ENCODE data around the gene NFATC3. TPM values are rescaled to one million over a fixed set of nuclear protein-coding genes. Genes with fewer than 3 reads are reported as not detected.

The NFATC3 gene
- polyA plus RNA-seq, 1 experiment, result 16.7 TPM

DNA sequence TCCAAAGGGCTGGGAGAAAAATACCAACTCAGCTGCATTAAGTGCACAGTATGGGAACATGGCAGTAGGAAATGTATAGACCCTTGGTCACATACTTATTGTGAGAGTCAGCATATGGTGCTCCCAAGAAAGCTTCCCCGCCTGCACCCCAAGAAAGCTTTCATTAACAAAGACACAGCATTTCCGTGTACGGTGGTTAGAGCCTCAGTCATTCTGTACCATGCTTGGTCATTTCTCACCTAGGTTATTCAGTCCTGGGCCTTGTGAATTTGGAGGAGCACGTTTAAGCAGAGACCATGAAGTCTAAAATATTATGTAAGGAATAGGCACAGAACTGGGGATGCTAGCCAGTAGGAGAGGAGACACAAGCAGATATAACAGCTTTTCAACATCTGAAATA lies 94.7 kb downstream of the NFATC3 start:
- ChIA-PET POLR2A (no interaction called here), CTCF (interaction anchor here (0.6 kb wide), 1 partner anchor 87 kb away, joined by 3 read pairs; no protein-coding TSS in a partner anchor)
- Histone ChIP-seq H3K27me3 (ENCODE audit: control insufficient read depth, insufficient read depth, low read length) (no peaks in the 10 kb centered on the region), H3K27ac (ENCODE audit: low read depth, low read length) (no peak overlapping the region), H3K9me3 (ENCODE audit: control insufficient read depth, insufficient read depth, low read length) (no peaks in the 10 kb centered on the region), H3K4me3 (ENCODE audit: low read depth, low read length) (no peak overlapping the region)
- no peak for DNase-seq (ENCODE audit: low read depth, low spot score)
- TF ChIP-seq, protein P1, sequence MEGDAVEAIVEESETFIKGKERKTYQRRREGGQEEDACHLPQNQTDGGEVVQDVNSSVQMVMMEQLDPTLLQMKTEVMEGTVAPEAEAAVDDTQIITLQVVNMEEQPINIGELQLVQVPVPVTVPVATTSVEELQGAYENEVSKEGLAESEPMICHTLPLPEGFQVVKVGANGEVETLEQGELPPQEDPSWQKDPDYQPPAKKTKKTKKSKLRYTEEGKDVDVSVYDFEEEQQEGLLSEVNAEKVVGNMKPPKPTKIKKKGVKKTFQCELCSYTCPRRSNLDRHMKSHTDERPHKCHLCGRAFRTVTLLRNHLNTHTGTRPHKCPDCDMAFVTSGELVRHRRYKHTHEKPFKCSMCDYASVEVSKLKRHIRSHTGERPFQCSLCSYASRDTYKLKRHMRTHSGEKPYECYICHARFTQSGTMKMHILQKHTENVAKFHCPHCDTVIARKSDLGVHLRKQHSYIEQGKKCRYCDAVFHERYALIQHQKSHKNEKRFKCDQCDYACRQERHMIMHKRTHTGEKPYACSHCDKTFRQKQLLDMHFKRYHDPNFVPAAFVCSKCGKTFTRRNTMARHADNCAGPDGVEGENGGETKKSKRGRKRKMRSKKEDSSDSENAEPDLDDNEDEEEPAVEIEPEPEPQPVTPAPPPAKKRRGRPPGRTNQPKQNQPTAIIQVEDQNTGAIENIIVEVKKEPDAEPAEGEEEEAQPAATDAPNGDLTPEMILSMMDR (IDR thresholded peaks at IDR 0.05; ENCODE audit: low read depth, low read length), result no peak

DNA sequence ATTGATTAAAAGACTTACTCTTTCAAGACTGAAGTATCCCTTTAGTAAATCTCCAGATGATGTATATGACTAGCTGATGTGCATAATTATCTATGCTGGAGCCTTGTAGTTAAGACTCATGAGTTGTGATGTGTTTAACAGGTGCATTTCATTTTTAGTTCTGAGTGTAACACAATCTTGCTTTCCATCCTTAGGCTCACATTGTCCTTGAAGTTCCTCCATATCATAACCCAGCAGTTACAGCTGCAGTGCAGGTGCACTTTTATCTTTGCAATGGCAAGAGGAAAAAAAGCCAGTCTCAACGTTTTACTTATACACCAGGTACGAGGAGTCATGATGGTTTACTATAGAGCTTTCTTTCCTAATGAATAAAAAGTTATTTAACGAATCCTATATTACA lies 97.9 kb downstream of the NFATC3 start:
- Histone ChIP-seq H3K27ac (ENCODE audit: low read depth, low read length) (no peak overlapping the region), H3K4me3 (ENCODE audit: low read depth, low read length) (no peak overlapping the region), H3K9me3 (ENCODE audit: control insufficient read depth, insufficient read depth, low read length) (no peaks in the 10 kb centered on the region; the same call in 1 of the 2 replicates), H3K27me3 (ENCODE audit: control insufficient read depth, insufficient read depth, low read length) (no peaks in the 10 kb centered on the region)
- POLR2A ChIA-PET, result interaction anchor here (1.1 kb wide), 1 partner anchor 19 kb away, joined by 3 read pairs; no protein-coding TSS in a partner anchor
- TF ChIP-seq, protein P1 (IDR thresholded peaks at IDR 0.05; ENCODE audit: low read depth, low read length), result no peak
- CTCF ChIA-PET, result interaction anchor here (1.3 kb wide), 1 partner anchor 89 kb away, joined by 4 read pairs; no protein-coding TSS in a partner anchor
- no peak for DNase-seq (ENCODE audit: low read depth, low spot score)

DNA sequence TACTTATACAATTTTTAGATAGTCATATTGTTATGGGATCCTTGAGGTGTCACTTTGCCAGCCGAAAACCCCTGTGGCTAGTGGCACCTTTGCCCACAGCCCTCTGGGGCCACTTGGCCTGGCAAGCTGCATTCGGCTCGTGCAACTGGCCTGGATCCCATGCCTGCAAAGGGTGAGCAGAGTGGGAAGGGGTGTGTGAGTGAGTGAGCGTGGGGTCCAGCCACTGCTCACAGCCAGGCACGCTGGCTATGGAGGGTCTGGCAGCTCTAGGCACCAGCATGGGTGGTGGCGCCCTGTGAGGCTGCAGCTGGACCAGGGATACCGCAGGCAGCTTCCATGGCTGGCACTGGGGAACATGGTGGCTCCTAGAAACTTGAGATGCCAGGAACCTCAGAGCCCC lies 101.7 kb downstream of the NFATC3 start:
- no peak for DNase-seq (ENCODE audit: low read depth, low spot score)
- TF ChIP-seq, protein P1 (IDR thresholded peaks at IDR 0.05; ENCODE audit: low read depth, low read length), result no peak
- Histone ChIP-seq H3K4me3 (ENCODE audit: low read depth, low read length) (no peak overlapping the region), H3K27ac (ENCODE audit: low read depth, low read length) (no peak overlapping the region), H3K27me3 (ENCODE audit: control insufficient read depth, insufficient read depth, low read length) (no peaks in the 10 kb centered on the region), H3K9me3 (ENCODE audit: control insufficient read depth, insufficient read depth, low read length) (no peaks in the 10 kb centered on the region; the same call in 1 of the 2 replicates)
- CTCF ChIA-PET, result no interaction called here
- POLR2A ChIA-PET, result no interaction called here

DNA sequence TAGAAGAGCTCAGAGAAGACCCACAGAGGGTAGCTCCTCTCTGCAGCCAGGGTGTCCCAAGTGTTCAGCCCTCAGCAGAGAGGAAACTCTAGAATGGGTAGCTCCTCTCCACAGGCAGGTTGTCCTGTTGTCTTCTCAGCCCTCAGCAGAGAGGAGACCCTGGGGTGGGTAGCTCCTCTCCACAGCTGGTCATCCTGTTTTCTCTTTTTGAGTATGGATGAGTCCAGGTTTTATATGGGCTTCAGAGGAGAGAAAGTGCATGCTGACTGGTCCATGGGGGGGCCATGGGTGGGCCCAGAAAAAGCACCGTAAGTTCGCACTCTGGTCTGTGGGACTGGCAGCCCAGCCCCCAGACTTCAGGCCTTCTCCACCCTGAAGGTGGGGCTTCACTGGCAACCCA lies 102.3 kb downstream of the NFATC3 start:
- Histone ChIP-seq H3K4me3 (ENCODE audit: low read depth, low read length) (no peak overlapping the region), H3K9me3 (ENCODE audit: control insufficient read depth, insufficient read depth, low read length) (no peaks in the 10 kb centered on the region; the same call in 1 of the 2 replicates), H3K27ac (ENCODE audit: low read depth, low read length) (no peak overlapping the region), H3K27me3 (ENCODE audit: control insufficient read depth, insufficient read depth, low read length) (no peaks in the 10 kb centered on the region)
- ChIA-PET CTCF (no interaction called here), POLR2A (no interaction called here)
- TF ChIP-seq, protein P1 (IDR thresholded peaks at IDR 0.05; ENCODE audit: low read depth, low read length), result no peak
- DNase-seq (ENCODE audit: low read depth, low spot score), result no peak

- Histone ChIP-seq H3K27me3 (ENCODE audit: control insufficient read depth, insufficient read depth, low read length) (no peaks in the 10 kb centered on the region), H3K9me3 (ENCODE audit: control insufficient read depth, insufficient read depth, low read length) (no peaks in the 10 kb centered on the region; the same call in 1 of the 2 replicates), H3K27ac (ENCODE audit: low read depth, low read length) (no peak overlapping the region), H3K4me3 (ENCODE audit: low read depth, low read length) (no peak overlapping the region)
- ChIA-PET CTCF (interaction anchor here (1.5 kb wide), 1 partner anchor 21 kb away, joined by 4 read pairs; no protein-coding TSS in a partner anchor), POLR2A (no interaction called here)
- TF ChIP-seq, protein P1 (IDR thresholded peaks at IDR 0.05; ENCODE audit: low read depth, low read length), result no peak
- DNase-seq (ENCODE audit: low read depth, low spot score), result no peak
Observed at GRCh38 chr16:68188170-68188569, 103.0 kb downstream of the NFATC3 start.
